HepG2 (cell line): ENCODE results near the gene MAPK8IP1. TPM values are rescaled to one million over a fixed set of nuclear protein-coding genes. Genes with fewer than 3 reads are reported as not detected.

Experiments used
- ARHGAP35 ChIP-seq: sonication (generic); formaldehyde crosslinking; IDR thresholded peaks from 2 replicates; pipeline ENCODE4 v1.9.0; 2022; ENCODE audit warnings: mild to moderate bottlenecking, inconsistent platforms, moderate library complexity, missing genetic modification reagents, borderline replicate concordance
- DMAP1 ChIP-seq: IDR thresholded peaks from 2 replicates; pipeline ENCODE4 v1.6.1; 2016
- GTF3A ChIP-seq: sonication (generic); formaldehyde crosslinking; conservative IDR thresholded peaks from 2 replicates; pipeline ENCODE4 v1.4.0; 2020; ENCODE audit warnings: mild to moderate bottlenecking, missing genetic modification reagents
- MEIS2 ChIP-seq: sonication (generic); formaldehyde crosslinking; IDR thresholded peaks from 2 replicates; pipeline ENCODE4 v1.9.0; 2021; ENCODE audit warnings: mild to moderate bottlenecking, missing genetic modification reagents
- POLR2G ChIP-seq: fragments of 200-400 bp; formaldehyde crosslinking; IDR thresholded peaks from 2 replicates; pipeline ENCODE4 v1.6.1; 2018; ENCODE audit warnings: mild to moderate bottlenecking, low read depth, low read length, moderate library complexity
- PRDM10 ChIP-seq: sonication (generic); formaldehyde crosslinking; IDR thresholded peaks from 2 replicates; pipeline ENCODE4 v1.4.0; 2020; ENCODE audit warnings: low read depth, missing genetic modification reagents
- RXRA ChIP-seq: sonication (generic); formaldehyde crosslinking; IDR thresholded peaks from 2 replicates; pipeline ENCODE4 v1.5.1; 2020; ENCODE audit warnings: missing genetic modification reagents
- SAP130 ChIP-seq: IDR thresholded peaks from 2 replicates; pipeline ENCODE4 v1.6.1; 2016; ENCODE audit warnings: low read depth
- SMAD1 ChIP-seq: sonication (generic); formaldehyde crosslinking; IDR thresholded peaks from 2 replicates; pipeline ENCODE4 v1.4.0; 2020; ENCODE audit warnings: missing genetic modification reagents, low read depth, mild to moderate bottlenecking, borderline replicate concordance
- TAF1 ChIP-seq: sonication (generic); formaldehyde crosslinking; IDR thresholded peaks from 2 replicates; pipeline ENCODE4 v1.4.0; 2020; ENCODE audit warnings: missing genetic modification reagents
- TEAD3 ChIP-seq: optimal IDR thresholded peaks from 2 replicates; pipeline ENCODE3; 2016; ENCODE audit warnings: borderline replicate concordance
- YEATS4 ChIP-seq: sonication (generic); formaldehyde crosslinking; IDR thresholded peaks from 2 replicates; pipeline ENCODE4 v1.4.0; 2020; ENCODE audit warnings: missing genetic modification reagents, borderline replicate concordance
- ZGPAT ChIP-seq: IDR thresholded peaks from 2 replicates; pipeline ENCODE4 v1.6.1; 2016; ENCODE audit warnings: mild to moderate bottlenecking
- ZHX1 ChIP-seq: sonication (generic); formaldehyde crosslinking; IDR thresholded peaks from 2 replicates; pipeline ENCODE4 v1.8.1; 2022; ENCODE audit warnings: low read depth, mild to moderate bottlenecking, missing genetic modification reagents
- ZNF503 ChIP-seq: sonication (generic); formaldehyde crosslinking; IDR thresholded peaks from 2 replicates; pipeline ENCODE4 v1.4.0; 2020; ENCODE audit warnings: missing genetic modification reagents
- ZSCAN21 ChIP-seq: sonication (generic); formaldehyde crosslinking; IDR thresholded peaks from 2 replicates; pipeline ENCODE4 v1.8.0; 2022; ENCODE audit warnings: mild to moderate bottlenecking, missing genetic modification reagents, moderate library complexity, borderline replicate concordance
- polyA plus RNA-seq, 8 experiments: library from polyadenylated mRNA; depleted of rRNA in 3 of 8; stranded (reverse) in 7 of 8; unstranded in 1 of 8; fragments of >200 nt; fragmentation: Illumina TruSeq in 4 of 8; extraction: Trizol in 4 of 8; gene quantifications; 2 replicates each; pipeline versions ENCODE4 v1.2.1 to v1.2.3, GENCODE V29; 2011 to 2016; ENCODE audit warnings: low read depth in 4 of 8, missing spikeins in 1 of 8, mixed read lengths in 1 of 8; ENCODE audit not compliant: insufficient read depth in 1 of 8
- total RNA-seq, 5 experiments: library from RNA; depleted of rRNA; stranded (reverse); fragments of >200 nt; fragmentation: Illumina TruSeq; extraction: Trizol; gene quantifications; 2 replicates each; pipeline ENCODE4 v1.2.3, GENCODE V29; 2016; ENCODE audit warnings: low read depth in 1 of 5

The MAPK8IP1 gene
- total and polyA plus RNA-seq, 2 of the 13 experiments (the other 11 are each of a cell fraction or from before 2014, with no cell fraction given): 2.2 to 4.2 TPM

GRCh38 chr11:45921561-45922424 is 36.3 kb downstream of the MAPK8IP1 start (continued):
- no peak; the same call in 1 of the 2 replicates for TF ChIP-seq ZSCAN21 (CRISPR knock-in tag)
- TF ChIP-seq SMAD1 (CRISPR knock-in tag): 0 out of 2 replicates have a peak, but pooled peaks have one; percentile 32
- TF ChIP-seq TAF1 (CRISPR knock-in tag): peak; percentile 19; the same call in 1 of the 2 replicates
- TF ChIP-seq ARHGAP35 (CRISPR knock-in tag): 0 out of 2 replicates have a peak, but pooled peaks have one; percentile 22
- TF ChIP-seq RXRA (CRISPR knock-in tag): peak; percentile 86
- 0 out of 2 replicates have a peak, but pooled peaks have one; percentile 16 for TF ChIP-seq MEIS2 (CRISPR knock-in tag)
- 0 out of 2 replicates have a peak, but pooled peaks have one; percentile 22 for TF ChIP-seq GTF3A (CRISPR knock-in tag)
- TF ChIP-seq SAP130: peak; percentile 76
- TF ChIP-seq YEATS4 (CRISPR knock-in tag): 0 out of 2 replicates have a peak, but pooled peaks have one; percentile 34
- TF ChIP-seq ZHX1 (CRISPR knock-in tag): 0 out of 2 replicates have a peak, but pooled peaks have one; percentile 25
- peak; percentile 43 for TF ChIP-seq TEAD3
- peak; percentile 56; the same call in 1 of the 2 replicates for TF ChIP-seq ZGPAT (CRISPR knock-in tag)
- peak; percentile 69 for TF ChIP-seq ZNF503 (CRISPR knock-in tag)
- TF ChIP-seq DMAP1 (CRISPR knock-in tag): 0 out of 2 replicates have a peak, but pooled peaks have one; percentile 37
- peak; percentile 60 for TF ChIP-seq POLR2G
- 0 out of 2 replicates have a peak, but pooled peaks have one; percentile 37 for TF ChIP-seq PRDM10 (CRISPR knock-in tag)
